Endothelial cell of umbilical vein (primary cell): ENCODE measurements around the gene PLA2G4B. TPM values are rescaled to one million over a fixed set of nuclear protein-coding genes. Genes with fewer than 3 reads are reported as not detected.
A peak's percentile ranks its signal among the peaks of the same experiment; 100 is the strongest.

Experiments used
- BruUV-seq: library from RNA; stranded (reverse); fragments of 400-500 nt; replicated peaks from 2 replicates; lab custom pipeline; 2021; lab: Mats Ljungman, UMichigan
- CTCF ChIA-PET: fragments of 300-600, 350-600 bp; sonication (Branson Sonifier 250); formaldehyde crosslinking; loops from one replicate; lab custom pipeline; 2021; ENCODE audit warnings: antibody characterized with exemption, inconsistent platforms; lab: Charles Lee
- POLR2A ChIA-PET: fragments of 300-600, 350-600 bp; sonication (Branson Sonifier 250); formaldehyde crosslinking; loops from one replicate; lab custom pipeline; 2021; ENCODE audit warnings: antibody characterized with exemption, inconsistent platforms; lab: Charles Lee
- DNase-seq: peaks from one replicate; pipeline ENCODE4 v3.0.0-alpha.2; 2011; ENCODE audit warnings: low read depth, low spot score
- FAIRE-seq: peaks from 2 replicates; lab custom pipeline; 2011; peaks lifted over from hg19 to GRCh38; lab: Jason Lieb, UNC
- H2AFZ ChIP-seq: 2 replicates; pipeline ENCODE4 v1.6.0; 2012; ENCODE audit warnings: low read depth, low read length, control low read depth, inconsistent platforms
- H3K27ac ChIP-seq: 2 replicates; pipeline ENCODE4 v1.5.1; 2011; ENCODE audit warnings: low read depth, mild to moderate bottlenecking, control low read depth, low read length, moderate library complexity; ENCODE audit not compliant: insufficient read depth
- H3K27me3 ChIP-seq, 2 experiments: 2 replicates each; pipeline versions ENCODE4 v1.6.0 to v1.6.1; 2011; ENCODE audit warnings: low read length in 2 of 2, mixed read lengths in 1 of 2; ENCODE audit not compliant: control insufficient read depth in 2 of 2, insufficient read depth in 2 of 2
- H3K36me3 ChIP-seq, 2 experiments: 2 replicates in 1 of 2; 3 replicates in 1 of 2; pipeline ENCODE4 v1.5.1; 2011; ENCODE audit warnings: low read length in 2 of 2, mild to moderate bottlenecking in 1 of 2, moderate library complexity in 1 of 2; ENCODE audit not compliant: control insufficient read depth in 2 of 2, insufficient read depth in 2 of 2; ENCODE audit errors: extremely low read depth in 1 of 2
- H3K4me1 ChIP-seq: 3 replicates; pipeline ENCODE4 v1.5.1; 2011; ENCODE audit warnings: mild to moderate bottlenecking, low read length; ENCODE audit not compliant: control insufficient read depth, insufficient read depth; ENCODE audit errors: extremely low read depth
- H3K4me2 ChIP-seq: 2 replicates; pipeline ENCODE4 v1.6.1; 2011; ENCODE audit warnings: low read length, control low read depth, mixed read lengths; ENCODE audit not compliant: insufficient read depth
- H3K4me3 ChIP-seq, 3 experiments: fragments of 200-600 bp in 1 of 3; sonication (generic), shearing (Covaris generic) in 1 of 3; replicated peaks in 1 of 3; 2 replicates each; pipeline ENCODE4 v1.5.1; 2011 to 2016; ENCODE audit warnings: control low read depth in 3 of 3, low read length in 3 of 3, mild to moderate bottlenecking in 2 of 3, inconsistent platforms in 1 of 3, low read depth in 1 of 3, moderate library complexity in 1 of 3; ENCODE audit not compliant: insufficient read depth in 1 of 3
- H3K79me2 ChIP-seq: 2 replicates; pipeline ENCODE4 v1.6.0; 2012; ENCODE audit warnings: low read length, inconsistent platforms; ENCODE audit not compliant: control insufficient read depth, insufficient read depth
- H3K9ac ChIP-seq: replicated peaks from 2 replicates; pipeline ENCODE3; 2011; ENCODE audit warnings: low read length, control low read depth; ENCODE audit not compliant: insufficient read depth; ENCODE audit errors: extremely low read depth
- H3K9me1 ChIP-seq: replicated peaks from 3 replicates; pipeline ENCODE4 v1.6.0; 2011; ENCODE audit warnings: mild to moderate bottlenecking, low read length; ENCODE audit not compliant: control insufficient read depth, insufficient read depth; ENCODE audit errors: extremely low read depth
- H3K9me3 ChIP-seq: replicated peaks from 2 replicates; pipeline ENCODE4 v1.5.1; 2012; ENCODE audit warnings: low read length, inconsistent platforms; ENCODE audit not compliant: control insufficient read depth, insufficient read depth
- H4K20me1 ChIP-seq: replicated peaks from 2 replicates; pipeline ENCODE3; 2011; ENCODE audit warnings: mild to moderate bottlenecking, low read length; ENCODE audit not compliant: control insufficient read depth, insufficient read depth; ENCODE audit errors: extremely low read depth
- EZH2 ChIP-seq: IDR thresholded peaks from 2 replicates; pipeline ENCODE4 v1.6.1; 2012; ENCODE audit warnings: borderline replicate concordance, low read depth, mild to moderate bottlenecking, moderate library complexity, low read length, inconsistent platforms; ENCODE audit not compliant: severe bottlenecking
- FOS ChIP-seq: IDR thresholded peaks from 2 replicates; pipeline ENCODE4 v1.6.1; 2011; ENCODE audit warnings: mild to moderate bottlenecking, low read length, moderate library complexity, borderline replicate concordance; ENCODE audit not compliant: insufficient read depth
- GATA2 ChIP-seq: IDR thresholded peaks from 2 replicates; pipeline ENCODE4 v1.7.0; 2011; ENCODE audit warnings: low read depth, mild to moderate bottlenecking, moderate library complexity, mixed read lengths, low read length; ENCODE audit not compliant: insufficient read length, insufficient read depth
- JUN ChIP-seq: IDR thresholded peaks from 2 replicates; pipeline ENCODE4 v1.6.1; 2011; ENCODE audit warnings: borderline replicate concordance, low read depth; ENCODE audit not compliant: insufficient read length, insufficient read depth
- MYC ChIP-seq: IDR thresholded peaks from one replicate; pipeline ENCODE4 v1.6.1; 2011; ENCODE audit warnings: mild to moderate bottlenecking, low read depth, low read length
- POLR2A ChIP-seq: IDR thresholded peaks from 2 replicates; pipeline ENCODE4 v1.6.1; 2012; ENCODE audit warnings: low read depth, mild to moderate bottlenecking, control low read depth, low read length
- POLR2AphosphoS5 ChIP-seq: IDR thresholded peaks from 2 replicates; pipeline ENCODE4 v1.6.1; 2012; ENCODE audit warnings: low read depth, mild to moderate bottlenecking, control low read depth, low read length, moderate library complexity; ENCODE audit not compliant: insufficient read depth
- dilution Hi-C: fragments of 300-500 bp; cut with MboI; formaldehyde crosslinking; loops from one replicate; pipeline ENCODE4 v1.15.0; 2019; ENCODE audit warnings: low sequenced_read_pairs; ENCODE audit not compliant: extremely low pct_ligation_motif_present
- intact Hi-C: fragments of 100-400 bp; cut with micrococcal nuclease; formaldehyde crosslinking; loops from one replicate; pipeline ENCODE4 v1.10.0; 2022
- polyA plus RNA-seq, 4 experiments: library from polyadenylated mRNA; depleted of rRNA in 3 of 4; stranded (reverse) in 3 of 4; unstranded in 1 of 4; fragments of >200 nt; gene quantifications; 2 replicates each; pipeline versions ENCODE4 v1.2.1 to v1.2.3, GENCODE V29; 2011 to 2012; ENCODE audit warnings: missing spikeins in 1 of 4
- total RNA-seq: library from RNA; stranded (reverse); gene quantifications from 2 replicates; pipeline ENCODE4 v1.2.3, GENCODE V29; 2021
- TF ChIP-seq, protein P1 (sequence below): IDR thresholded peaks from 2 replicates; pipeline ENCODE4 v1.6.1; 2011; ENCODE audit not compliant: insufficient read depth, insufficient read length
- TF ChIP-seq, protein P2 (sequence below), 2 donors: IDR thresholded peaks; 1 replicate in 1 of 2; 2 replicates in 1 of 2; pipeline ENCODE4 v1.5.1; 2011; ENCODE audit warnings: low read length in 2 of 2, mild to moderate bottlenecking in 2 of 2, moderate library complexity in 2 of 2, control low read depth in 1 of 2, inconsistent platforms in 1 of 2, low read depth in 1 of 2; ENCODE audit not compliant: insufficient read depth in 1 of 2; ENCODE audit errors: extremely low read depth in 1 of 2

Gene PLA2G4B
- total and polyA plus RNA-seq, 2 donors (not counting 3 experiments of a cell fraction or from before 2014, with no cell fraction given): 4.0 to 7.9 TPM

DNA sequence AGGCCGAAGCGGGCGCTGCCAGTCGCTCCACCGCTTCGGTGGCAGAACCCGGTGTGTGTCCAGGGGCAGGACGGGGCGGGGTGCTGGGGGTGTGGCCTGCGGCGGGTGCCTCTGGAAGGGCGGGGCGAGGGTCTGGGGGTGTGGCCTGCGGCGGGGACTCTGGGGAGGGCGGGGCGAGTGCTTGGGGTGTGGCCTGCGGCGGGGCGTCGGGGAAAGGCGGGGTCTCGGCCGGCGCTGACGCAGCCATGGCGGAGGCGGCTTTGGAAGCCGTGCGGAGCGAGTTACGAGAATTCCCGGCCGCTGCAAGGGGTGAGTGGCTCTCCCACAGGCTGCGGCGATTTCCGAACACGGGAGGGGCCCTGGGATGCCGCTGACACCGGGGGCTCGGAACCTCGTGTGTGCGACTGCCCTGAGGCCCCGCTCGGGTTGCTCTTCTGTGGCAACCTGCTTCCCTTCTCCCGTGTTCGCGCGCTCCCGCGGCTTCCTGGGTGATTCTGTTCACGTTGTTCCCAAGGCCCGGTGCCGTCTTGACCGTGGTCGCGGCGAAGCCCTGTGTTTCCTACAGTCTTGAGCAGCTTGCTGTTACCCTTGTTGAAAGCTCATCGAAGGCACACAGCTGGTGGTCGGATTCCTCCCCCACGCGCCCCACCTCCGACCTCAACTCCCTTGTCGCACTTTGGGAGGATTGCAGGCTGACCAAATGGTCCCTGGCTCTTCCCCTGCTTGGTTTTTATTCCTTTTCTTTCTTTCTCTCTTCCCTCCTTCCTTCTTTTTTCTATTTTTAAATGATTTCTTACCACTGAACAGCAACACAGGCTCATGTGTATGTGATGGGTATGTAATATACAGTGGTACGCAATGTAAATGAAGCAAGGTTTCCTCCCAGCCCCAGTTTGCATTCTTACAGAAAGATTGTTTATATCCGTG, 10.5 kb upstream of the PLA2G4B start, which contains the start of gene JMJD7:
Gene JMJD7 (plus strand): TSS at position 213 of the 927 bp plus-strand sequence. CDS start 33 bp downstream, at position 246.
- intact Hi-C loops: loop anchor here (1.0 to 5.0 kb wide), 2 partner anchors 54 to 64 kb away; partner anchors contain the start of genes MAPKBP1 and SPTBN5
- Histone ChIP-seq H3K4me2 (peak within 1 kb of the TSS; percentile 70), H2AFZ (peak within 1 kb of the TSS; percentile 1), H3K9me1 (no peaks in the 10 kb centered on the region), H3K4me3 (peak within 1 kb of the TSS; percentile 41 to 87 (median 73)), H3K27me3 (no peaks in the 10 kb centered on the region), H3K9ac (peak within 1 kb of the TSS; percentile 77), H3K36me3 (peaks cover 0 to 16% of the 10 kb centered on the region in 2 experiments), H3K79me2 (no peaks in the 10 kb centered on the region), H3K9me3 (no peaks in the 10 kb centered on the region), H4K20me1 (no peaks in the 10 kb centered on the region), H3K4me1 (peaks cover 10% of the 10 kb centered on the region), H3K27ac (no peak within 1 kb of the TSS)
- DNase-seq (peak; percentile 88), FAIRE-seq (peak; percentile 87)
- TSS peak; percentile 12 for BruUV-seq
- POLR2A ChIA-PET: no interaction called here
- dilution Hi-C loops: no loop called here
- no peak for TF ChIP-seq JUN
- no peak for TF ChIP-seq MYC
- TF ChIP-seq FOS: no peak
- TF ChIP-seq EZH2: no peak
- no peak for TF ChIP-seq GATA2
- TF ChIP-seq POLR2A: peak; percentile 69
- TF ChIP-seq, protein P1, sequence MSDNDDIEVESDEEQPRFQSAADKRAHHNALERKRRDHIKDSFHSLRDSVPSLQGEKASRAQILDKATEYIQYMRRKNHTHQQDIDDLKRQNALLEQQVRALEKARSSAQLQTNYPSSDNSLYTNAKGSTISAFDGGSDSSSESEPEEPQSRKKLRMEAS: no peak
- TF ChIP-seq, protein P2, sequence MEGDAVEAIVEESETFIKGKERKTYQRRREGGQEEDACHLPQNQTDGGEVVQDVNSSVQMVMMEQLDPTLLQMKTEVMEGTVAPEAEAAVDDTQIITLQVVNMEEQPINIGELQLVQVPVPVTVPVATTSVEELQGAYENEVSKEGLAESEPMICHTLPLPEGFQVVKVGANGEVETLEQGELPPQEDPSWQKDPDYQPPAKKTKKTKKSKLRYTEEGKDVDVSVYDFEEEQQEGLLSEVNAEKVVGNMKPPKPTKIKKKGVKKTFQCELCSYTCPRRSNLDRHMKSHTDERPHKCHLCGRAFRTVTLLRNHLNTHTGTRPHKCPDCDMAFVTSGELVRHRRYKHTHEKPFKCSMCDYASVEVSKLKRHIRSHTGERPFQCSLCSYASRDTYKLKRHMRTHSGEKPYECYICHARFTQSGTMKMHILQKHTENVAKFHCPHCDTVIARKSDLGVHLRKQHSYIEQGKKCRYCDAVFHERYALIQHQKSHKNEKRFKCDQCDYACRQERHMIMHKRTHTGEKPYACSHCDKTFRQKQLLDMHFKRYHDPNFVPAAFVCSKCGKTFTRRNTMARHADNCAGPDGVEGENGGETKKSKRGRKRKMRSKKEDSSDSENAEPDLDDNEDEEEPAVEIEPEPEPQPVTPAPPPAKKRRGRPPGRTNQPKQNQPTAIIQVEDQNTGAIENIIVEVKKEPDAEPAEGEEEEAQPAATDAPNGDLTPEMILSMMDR (IDR thresholded peaks at IDR 0.05; ENCODE audit: extremely low read depth in 1 of 2, insufficient read depth in 1 of 2, low read depth in 1 of 2, low read length in 2 of 2): no peak
- peak; percentile 86 for TF ChIP-seq POLR2AphosphoS5
- CTCF ChIA-PET: interaction anchor here (0.7 to 1.2 kb wide), 3 partner anchors 15 to 77 kb away, joined by 3 to 4 read pairs (median 3); no protein-coding TSS in a partner anchor
